ENCODE results near the gene IGSF3.
A peak's percentile ranks its signal among the peaks of the same experiment; 100 is the strongest.
"Not testable (repeated sequence)": the region's sequence is repeated elsewhere in the genome, so short reads cannot be mapped to it uniquely, and the experiment has no call there.

The IGSF3 gene

DNA sequence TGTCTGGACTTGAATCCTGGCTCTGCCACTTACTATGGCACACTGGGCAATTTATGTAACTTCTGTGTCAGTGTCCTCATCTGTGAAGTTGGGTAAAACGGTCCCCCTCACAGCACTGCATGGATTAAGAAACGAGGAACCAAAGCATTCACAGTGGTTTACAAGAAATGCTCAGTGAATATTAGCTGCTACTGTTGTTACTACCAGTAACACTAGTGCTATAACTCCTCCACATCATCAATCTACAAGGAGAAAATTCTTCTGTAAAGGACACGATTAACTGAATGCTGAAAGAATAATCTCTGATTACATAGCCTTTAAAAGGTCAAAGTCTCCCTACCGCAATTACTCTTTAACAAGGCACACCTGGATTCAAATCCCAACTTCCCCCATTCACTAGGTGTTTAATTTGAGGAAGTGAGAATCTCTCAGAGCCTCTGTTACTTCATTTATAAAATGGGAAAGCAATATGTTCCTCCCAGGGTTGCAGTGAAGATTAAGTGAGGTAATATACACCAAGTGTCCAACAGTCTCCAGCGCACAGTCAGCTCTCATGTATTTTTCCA, 70.7 kb downstream of the IGSF3 start:
- DNase-seq (ENCODE audit: low read depth): not testable (repeated sequence)

DNA sequence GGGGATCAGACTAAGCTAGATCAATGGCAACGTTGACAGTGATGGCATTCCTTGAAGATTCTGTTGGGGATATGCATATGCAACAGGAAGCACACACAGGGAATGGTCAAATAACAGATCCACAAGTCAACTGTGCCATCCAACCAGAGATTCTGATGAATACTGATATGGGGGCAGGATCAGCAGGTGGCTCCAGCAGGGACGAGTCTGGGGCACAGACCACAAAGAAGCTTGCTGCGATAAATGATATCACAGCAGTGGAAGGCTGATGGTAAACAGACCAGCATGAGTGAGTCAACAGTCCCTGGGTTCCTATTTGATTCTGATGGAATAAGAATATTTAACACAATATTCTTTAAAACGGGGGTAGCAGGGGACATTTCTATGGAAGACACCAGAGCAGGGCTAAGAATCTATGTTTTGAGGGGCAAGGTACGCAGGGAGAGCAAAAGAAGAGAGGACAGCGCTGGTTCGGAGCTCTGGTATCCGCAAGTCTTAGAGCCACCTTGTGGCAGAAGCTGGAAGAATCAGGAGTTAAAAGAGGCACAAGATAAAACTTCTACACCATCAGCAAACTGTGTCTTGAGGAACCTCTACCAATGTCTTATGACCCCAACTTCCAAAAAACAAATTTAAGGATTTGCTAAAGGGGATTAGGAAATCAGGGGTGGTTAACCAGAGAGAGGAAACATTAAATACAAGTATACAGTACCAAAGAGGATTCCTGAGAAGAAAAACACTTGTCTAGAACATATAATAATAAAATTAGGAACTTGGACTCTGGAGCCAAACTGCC, 71.4 kb downstream of the IGSF3 start:
- DNase-seq (ENCODE audit: low read depth): peak; percentile 19

DNA sequence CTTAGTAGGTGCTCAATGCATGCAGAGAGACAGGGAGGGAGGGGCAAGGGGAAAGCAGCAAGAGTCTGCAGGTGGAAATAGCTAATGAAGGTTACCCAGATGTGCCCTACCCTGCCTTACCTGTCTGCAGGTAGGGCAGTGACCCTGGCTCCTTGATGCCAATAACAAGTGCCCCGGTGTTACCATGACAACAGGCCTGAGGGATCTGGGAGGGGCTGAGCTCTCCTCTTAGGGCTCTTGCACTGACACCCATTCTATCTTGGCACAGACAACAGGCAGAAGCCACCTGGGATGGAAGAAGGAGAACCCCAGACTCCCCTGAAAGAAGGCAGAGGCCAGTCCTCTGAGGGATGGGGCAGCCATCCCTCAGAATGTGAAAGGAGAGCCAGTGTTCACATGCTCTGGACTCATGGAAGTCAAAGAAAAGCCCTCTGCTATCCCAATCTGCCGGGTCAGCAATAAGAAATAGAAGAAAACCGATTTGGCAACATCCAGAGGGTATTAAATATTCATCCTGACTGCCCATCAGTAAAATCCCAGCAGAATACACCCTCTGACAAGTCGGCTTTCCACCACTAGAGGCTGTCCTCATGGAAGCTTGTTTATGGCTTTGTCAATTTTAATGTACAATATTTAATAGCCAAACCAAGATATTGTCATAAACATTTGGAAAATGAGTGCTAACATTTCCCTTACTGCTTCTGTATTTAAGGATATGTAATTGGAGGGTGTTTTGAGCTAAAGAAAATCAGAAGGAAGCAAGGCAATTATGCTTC, 72.3 kb downstream of the IGSF3 start:
- not testable (repeated sequence) for DNase-seq (ENCODE audit: low read depth)

DNA sequence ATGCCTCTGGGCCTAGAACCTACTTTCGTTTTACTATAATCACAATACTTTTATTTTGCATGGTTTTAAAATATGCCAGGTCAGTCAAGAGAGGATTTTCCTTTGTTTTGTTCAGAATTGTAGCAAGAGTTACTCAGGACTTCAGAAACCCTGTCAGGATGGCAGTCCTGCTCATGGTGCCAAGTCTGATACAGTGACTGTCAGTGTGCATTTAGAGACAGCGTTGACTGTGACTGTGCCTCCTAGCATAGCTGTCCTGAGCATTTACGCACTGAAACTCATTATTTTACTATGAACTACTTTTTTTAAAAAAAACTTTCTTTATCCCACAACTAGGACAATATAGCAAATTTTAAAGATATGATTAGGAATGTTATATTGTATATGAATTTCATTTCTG, 73.6 kb downstream of the IGSF3 start:
- not testable (repeated sequence) for DNase-seq (ENCODE audit: low read depth)

DNA sequence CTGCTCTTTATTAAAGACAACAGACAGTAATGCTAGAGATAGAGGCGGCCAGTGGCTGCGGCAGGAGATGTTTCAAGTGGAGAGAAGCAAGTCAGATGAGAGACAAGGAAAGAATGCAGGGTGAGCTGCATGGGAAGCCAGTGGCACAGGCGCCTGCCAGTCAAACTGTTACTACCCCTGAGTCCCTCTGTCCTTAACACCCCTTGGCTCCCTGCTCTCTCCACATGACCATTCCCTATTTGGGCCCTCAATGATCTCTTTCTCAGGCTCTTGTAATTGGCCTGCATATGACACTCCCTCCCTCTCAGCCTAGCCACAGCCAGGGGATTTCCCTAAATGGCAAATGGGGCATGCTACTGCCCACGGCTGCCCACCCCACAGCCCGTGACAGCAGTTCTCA, 74.1 kb downstream of the IGSF3 start:
- DNase-seq (ENCODE audit: low read depth): not testable (repeated sequence)

DNA sequence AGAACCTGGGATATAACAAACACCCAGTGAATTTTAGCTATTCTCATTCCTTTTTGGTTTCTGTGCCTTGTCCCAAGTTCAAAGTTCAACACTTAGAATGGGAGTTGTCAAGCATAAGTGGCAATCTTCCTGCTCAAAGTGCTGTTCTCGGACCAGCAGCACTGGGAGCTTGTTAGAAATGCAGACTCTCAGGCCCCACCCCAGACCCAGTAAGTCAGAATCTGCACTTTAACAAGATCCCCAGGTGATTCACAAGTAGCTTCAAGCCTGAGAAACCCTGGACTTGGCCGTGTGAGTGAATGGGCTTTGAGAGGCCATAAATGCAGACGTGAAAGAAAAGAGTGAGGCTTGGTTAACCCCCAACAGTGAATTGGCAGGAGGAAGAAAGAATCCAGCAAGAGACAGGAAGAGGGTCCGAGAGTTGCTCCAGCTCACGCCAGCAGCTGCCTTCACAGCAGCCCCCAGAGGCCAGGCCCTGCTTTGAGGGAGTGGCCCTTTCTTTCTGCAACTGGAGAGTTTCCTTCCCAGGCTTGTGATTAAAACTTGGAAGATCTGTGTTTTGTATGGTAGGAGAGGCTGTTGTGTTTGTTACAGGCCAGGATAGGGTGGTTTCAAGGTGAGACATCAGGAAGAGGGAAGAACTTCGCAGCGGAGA, 75.5 kb downstream of the IGSF3 start:
- DNase-seq (ENCODE audit: low read depth): not testable (repeated sequence)

DNA sequence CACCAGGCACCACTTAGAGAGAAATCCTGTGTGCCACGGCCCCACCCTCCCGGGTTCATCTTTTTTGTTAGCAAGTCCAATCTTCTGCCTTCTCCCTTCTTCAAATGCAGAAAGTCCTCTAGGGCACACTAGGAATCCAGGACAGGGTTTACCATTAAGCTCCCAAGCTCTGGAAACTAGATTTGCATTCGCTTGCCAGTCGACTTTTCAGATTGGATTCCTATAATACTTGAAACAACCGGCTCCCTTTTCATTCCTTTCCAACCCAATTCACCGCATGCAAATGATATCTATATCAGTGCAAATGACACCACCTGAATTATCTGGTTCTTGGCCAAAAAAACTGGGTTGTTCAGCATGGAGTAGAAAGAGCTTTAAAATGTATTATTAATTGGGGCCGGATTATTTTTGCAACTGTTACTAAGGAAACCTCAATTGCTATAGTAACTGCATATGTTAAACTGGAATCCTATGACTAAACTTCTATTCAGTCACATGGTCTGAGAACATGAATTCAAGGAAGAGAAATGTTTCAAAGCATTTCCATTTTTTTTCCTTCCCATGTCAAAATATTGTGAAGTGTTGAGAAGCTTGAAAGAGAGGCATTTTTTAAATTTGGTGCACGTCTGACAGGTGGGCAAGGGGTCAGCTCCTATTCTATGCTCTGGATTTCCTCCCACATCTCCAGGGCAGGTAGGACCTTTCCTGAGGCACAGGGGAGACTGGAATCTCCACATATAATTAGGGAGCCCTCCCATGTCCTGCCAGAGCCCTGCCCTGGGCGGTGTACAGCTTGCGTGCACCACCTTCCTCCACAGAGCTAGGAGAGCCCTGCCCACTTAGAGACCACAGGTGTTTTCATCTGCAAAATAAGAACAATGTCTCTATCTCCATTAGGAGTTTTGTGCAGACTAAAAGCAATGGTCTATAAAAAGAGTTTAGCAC, 76.3 kb downstream of the IGSF3 start:
- not testable (repeated sequence) for DNase-seq (ENCODE audit: low read depth)

DNA sequence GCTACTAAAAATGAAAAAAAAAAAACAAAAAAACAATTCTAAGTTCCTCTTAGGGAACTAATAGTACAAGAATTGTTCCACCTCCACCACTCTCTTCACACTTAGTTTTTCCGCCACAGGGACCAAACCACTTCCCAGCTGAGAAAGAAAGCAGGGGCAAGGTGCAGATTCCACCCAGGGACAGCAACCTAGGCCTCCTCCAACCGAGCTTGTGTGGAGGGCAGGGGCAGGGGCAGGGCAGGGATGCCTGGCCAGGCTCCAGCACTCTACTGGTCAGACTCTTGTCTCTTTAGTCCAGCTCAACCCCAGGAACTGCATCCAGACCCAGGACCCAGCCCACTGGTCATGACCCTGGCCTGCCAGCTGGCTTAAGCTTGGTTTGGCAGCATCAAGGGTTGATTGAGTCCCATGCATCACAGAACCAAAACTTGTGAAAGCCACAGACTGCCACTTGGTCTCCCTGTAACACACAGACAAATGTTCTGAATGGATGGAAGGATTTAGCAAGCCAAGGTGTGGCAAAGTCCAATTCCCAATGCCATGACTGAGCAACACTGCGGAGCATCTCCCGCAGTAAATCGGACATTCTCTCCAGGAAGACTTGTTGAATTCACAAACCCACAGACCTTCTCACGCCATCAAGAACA, 77.1 kb downstream of the IGSF3 start:
- DNase-seq (ENCODE audit: low read depth): not testable (repeated sequence)

DNA sequence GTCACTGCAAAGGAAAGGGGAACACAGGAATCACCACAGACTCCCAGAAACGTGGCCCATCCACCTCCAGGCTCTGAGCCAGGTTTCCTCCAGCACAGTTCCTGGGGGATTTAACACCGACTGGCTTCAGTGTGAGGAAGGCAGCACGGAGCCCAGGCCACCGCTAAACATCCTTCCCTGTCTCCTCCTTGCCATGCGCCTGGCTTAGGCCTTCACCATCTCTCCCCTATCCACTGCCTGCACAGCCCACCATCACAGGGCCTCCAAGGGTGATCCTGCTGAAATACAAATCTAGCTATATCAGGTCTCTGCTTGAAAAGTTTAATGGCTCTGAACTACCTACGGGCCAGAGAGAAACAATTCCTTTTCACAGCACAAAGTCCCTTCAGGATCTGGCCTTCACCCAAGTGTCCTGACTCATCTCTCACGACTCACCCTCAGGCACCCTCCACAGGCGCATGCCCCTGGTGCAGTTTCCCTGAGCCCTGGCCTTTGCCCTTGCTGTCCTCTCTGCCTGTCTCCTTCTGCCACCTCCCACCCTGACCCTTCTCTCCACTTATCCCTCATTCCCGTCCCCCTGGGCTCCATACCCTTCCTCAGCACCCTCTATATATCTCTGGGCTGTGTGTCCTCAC, 78.3 kb downstream of the IGSF3 start:
- DNase-seq (ENCODE audit: low read depth): not testable (repeated sequence)

DNA sequence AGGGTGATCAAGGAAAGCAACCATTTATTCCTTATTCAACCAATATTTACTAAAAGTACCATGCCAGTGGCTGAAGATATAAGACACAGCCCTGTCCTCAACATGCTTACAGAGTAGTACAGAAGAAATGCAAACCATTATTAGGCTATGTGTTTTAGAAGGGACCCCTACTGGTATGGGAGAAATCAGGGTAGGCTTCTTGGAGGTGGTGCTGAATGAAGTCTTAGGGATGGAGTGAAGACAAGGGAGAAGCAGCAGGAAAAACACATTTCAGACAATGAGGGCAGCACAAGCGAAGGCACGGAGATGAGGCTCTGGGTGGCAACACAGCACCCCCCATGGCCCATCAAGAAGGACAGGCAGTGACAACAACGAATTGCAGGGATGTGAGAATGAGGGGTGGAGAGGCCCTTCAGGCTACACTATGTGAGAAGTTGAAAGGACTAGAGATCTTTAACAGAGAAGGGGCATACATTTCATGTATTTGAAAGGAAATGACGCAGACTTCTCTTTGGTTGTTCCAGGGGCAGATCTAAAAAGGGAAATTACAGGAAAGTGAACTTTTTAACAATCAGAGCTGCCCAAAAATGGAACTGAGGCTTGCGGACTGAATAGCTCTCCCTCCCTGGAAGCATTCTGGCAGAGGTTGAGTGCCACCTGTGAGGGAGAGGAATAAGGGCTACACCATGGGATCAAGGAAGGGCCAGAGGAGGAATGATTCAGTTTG, 79.9 kb downstream of the IGSF3 start:
- no peak for DNase-seq (ENCODE audit: low read depth)

DNA sequence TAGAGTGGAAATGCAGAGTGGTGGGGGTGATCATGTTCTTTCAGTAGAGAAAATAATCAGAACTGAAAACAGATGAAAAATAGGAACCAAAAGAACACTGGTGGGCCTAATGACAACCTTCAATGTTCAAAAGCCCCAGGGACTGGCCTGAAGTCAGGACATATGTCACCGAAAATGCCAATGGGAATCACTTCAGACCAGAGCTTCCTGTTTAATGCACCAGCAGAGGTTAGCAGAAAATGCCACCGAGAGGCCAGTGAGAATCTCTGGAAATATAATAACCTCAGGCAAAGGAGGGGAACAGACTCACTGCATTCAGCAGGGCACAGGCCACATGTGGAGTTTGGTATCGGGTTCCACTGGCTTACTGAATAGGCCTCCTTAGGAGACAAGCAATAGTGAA, 80.8 kb downstream of the IGSF3 start:
- DNase-seq (ENCODE audit: low read depth): no peak

DNA sequence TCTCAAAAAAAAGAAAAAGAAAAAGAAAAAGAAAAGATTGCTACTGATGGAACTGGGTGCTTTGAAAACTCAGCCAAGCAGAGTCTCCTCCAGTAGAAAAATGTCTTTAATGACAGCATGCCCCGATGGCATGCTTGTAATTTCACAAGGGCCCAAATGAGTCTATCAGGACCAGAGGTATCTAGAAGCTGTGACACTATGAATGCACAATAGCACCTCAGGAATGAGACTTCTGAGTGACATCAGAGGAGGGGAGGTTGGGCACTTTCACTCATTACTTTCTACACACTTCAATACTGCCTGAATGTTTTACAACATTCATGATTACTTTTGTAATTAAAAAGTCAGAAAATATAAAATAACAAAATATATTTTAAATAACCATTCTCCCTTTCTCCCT, 81.6 kb downstream of the IGSF3 start:
- no peak for DNase-seq (ENCODE audit: low read depth)

DNA sequence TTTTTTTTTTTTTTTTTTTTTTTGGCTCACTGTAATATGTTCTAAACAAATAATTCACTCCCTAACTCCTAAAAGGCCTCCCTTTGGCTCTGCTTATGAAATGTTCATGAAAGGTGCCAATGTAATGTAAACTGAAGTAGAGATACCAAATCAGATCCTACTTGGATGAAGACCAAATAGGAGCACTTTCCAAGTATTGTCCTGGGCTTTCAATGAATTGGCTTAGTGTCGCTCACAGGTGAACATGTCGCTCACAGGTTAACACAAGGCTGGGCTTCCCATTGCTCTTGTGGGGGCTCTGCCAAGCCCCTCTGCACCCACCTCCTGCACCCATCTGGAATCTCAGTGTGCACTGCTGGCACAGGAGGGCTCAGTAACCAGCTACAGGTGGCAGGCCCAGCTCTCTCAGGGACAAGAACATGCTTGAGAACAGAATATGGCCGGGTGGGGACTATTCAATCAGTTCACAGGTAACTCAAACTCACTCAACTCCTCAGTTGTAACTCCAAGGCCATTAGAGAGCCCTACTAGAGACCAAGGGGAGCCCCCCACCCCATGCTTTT, 86.1 kb downstream of the IGSF3 start:
- no peak for DNase-seq (ENCODE audit: low read depth)

DNA sequence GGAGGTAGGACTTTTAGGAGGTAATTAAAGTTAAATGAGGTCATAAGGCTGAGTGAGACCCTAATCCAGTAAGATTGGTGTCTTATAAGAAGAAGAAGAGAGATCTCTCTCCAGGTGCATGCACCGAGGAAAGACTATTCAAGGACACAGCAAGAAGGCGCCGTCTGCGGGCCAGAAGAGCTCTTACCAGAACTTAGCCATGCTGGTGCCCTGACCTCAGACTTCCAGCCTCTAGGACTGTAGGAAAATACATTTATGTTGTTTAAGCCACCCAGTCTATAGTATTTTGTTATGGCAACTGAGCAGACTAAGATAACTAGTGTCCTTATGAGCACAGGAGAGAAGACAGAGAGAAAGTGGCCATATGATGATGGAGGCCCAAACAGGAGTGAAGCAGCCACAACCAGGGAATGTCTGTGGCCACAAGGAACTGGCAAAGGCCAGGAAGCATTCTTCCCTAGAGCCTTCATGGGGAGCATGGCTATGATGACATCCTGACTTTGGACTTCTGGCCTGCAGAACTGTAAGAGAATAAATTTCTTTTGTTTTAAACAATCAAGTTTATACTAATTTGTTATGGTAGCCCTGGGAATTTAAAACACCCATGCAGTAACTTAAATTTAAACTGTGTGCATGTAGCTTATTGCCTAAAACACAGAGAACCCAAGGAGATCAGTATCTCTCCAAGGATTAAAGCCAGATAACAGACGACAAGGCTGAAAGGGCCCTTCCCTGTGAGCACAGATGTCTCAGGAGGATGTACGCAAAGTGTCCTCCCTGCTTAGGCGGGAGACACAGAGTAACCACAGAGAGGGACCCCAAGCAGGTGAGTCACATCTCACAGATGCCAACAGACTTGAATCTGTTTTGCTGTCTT, 86.8 kb downstream of the IGSF3 start:
- no peak for DNase-seq (ENCODE audit: low read depth)

DNA sequence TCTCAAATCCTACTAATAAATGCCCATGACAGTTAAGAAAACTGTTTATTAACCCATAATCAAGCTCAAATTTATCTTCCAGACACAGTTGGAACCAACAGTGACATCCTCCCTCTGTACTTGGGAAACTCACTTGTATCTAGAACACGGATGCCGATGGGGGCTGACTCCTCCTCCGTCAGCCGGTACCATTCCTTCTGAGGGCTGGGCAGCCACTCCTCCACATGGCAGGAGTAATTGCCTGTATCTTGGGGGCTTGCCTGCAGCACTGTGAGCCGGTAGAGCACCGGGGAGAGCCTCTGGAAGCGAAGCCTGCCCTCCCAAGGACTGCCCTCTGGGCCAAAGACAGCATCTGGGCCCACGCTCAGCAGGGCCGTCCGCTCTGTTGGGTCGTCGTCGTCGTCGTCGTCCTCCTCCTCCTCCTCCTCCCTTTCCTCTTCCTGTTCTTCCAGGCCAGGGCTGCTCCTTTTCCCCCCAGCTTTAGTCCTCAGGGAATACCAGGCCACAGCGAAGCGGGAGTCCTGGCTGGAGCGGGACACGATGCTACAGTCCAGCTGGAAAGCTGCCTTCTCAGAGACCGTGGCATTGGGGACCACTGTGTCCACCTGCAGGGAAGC, 88.2 kb downstream of the IGSF3 start:
- no peak for DNase-seq (ENCODE audit: low read depth)

DNA sequence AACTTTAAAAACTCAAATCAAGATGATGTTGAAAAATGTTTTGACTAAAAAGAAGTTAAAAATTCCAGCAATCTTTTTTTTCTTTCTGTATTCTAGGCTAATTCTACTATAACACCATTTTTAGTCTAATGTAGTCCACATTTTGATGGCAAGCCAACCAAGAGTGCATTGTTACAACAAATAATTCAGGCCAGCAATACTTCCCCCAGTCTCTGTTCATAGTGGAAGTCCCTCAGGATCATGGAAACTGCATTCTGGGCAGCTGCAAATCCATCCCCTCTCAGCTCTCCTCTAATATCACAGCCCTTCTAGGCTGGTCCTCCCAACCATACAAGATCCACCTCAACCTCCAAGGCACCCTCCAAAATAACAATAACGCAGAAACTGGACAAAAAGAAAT, 89.0 kb downstream of the IGSF3 start:
- DNase-seq (ENCODE audit: low read depth): no peak

DNA sequence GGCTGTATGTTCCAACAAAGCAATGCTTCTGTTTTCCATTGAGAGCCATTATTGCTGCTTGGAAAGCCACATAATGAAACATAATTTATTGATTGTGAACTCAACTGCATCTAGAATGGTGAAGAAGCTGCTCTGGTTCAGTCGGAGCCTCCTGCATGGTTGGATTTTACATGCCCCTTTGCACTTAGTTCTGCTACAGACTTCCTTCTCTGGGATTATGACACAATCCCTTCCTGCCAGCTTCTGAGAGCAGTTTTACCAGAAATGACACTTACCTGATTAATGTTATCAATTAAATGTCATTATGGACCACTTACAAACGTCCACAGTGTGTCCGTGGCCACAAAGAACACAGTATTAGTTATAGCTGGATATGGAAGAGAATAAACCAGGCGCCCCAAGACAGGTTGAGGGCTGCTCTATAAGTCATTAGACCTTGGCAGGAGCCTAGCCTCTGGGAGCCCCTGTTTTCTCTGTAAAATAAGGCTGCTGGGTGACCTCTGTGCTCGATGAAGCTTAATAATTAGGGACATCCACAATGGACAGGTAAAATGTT, 89.7 kb downstream of the IGSF3 start:
- DNase-seq (ENCODE audit: low read depth): no peak
